H1 (cell line): ENCODE data around the gene FOXO6. TPM values are rescaled to one million over a fixed set of nuclear protein-coding genes. Genes with fewer than 3 reads are reported as not detected.

Source experiments
- CTCF ChIA-PET: fragments of 300-600 bp; sonication (Branson Sonifier 250); formaldehyde crosslinking; loops from one replicate; lab custom pipeline; 2021; ENCODE audit not compliant: partially characterized antibody; lab: Charles Lee
- POLR2A ChIA-PET: fragments of 300-600 bp; sonication (Branson Sonifier 250); formaldehyde crosslinking; loops from one replicate; lab custom pipeline; 2021; ENCODE audit warnings: inconsistent platforms; ENCODE audit not compliant: partially characterized antibody; lab: Charles Lee
- DNase-seq, 2 experiments: peaks; one replicate each; pipeline versions ENCODE4 v3.0.0 to v3.0.0-alpha.2; 2010 to 2022; ENCODE audit warnings: low spot score in 2 of 2, low read depth in 1 of 2, mixed read lengths in 1 of 2
- FAIRE-seq: peaks from 2 replicates; lab custom pipeline; 2011; peaks lifted over from hg19 to GRCh38; lab: Jason Lieb, UNC
- H2AFZ ChIP-seq: 2 replicates; pipeline ENCODE4 v1.8.1; 2012; ENCODE audit warnings: low read length, inconsistent platforms
- H2AK5ac ChIP-seq: 2 replicates; pipeline ENCODE4 v1.6.1; 2013; ENCODE audit warnings: low read depth, low read length
- H2BK120ac ChIP-seq: replicated peaks from 2 replicates; pipeline ENCODE3; 2013; ENCODE audit warnings: low read depth, low read length, inconsistent platforms
- H2BK12ac ChIP-seq: 2 replicates; pipeline ENCODE4 v1.6.1; 2013; ENCODE audit warnings: low read depth, low read length
- H2BK15ac ChIP-seq: 2 replicates; pipeline ENCODE4 v1.6.1; 2013; ENCODE audit warnings: low read length
- H2BK20ac ChIP-seq: 2 replicates; pipeline ENCODE4 v1.6.1; 2013; ENCODE audit warnings: low read length
- H2BK5ac ChIP-seq: 2 replicates; pipeline ENCODE4 v1.6.1; 2013; ENCODE audit warnings: low read depth, low read length
- H3K14ac ChIP-seq: 2 replicates; pipeline ENCODE4 v1.6.1; 2013; ENCODE audit warnings: inconsistent platforms; ENCODE audit not compliant: insufficient read length
- H3K18ac ChIP-seq: 2 replicates; pipeline ENCODE4 v1.6.1; 2013; ENCODE audit warnings: low read length; ENCODE audit errors: extremely low read depth
- H3K23ac ChIP-seq: 2 replicates; pipeline ENCODE4 v1.6.1; 2013; ENCODE audit warnings: inconsistent platforms; ENCODE audit not compliant: insufficient read length
- H3K23me2 ChIP-seq: 2 replicates; pipeline ENCODE4 v1.6.1; 2013; ENCODE audit warnings: low read depth, low read length
- H3K27ac ChIP-seq: 2 replicates; pipeline ENCODE4 v1.6.1; 2011; ENCODE audit warnings: low read depth, low read length, inconsistent platforms
- H3K27me3 ChIP-seq, 4 experiments: replicated peaks in 1 of 4; 1 replicate in 1 of 4; 2 replicates in 3 of 4; pipeline versions ENCODE4 v1.6.1 to v1.8.1; 2011 to 2013; ENCODE audit warnings: low read length in 3 of 4, mild to moderate bottlenecking in 3 of 4, inconsistent platforms in 2 of 4, mixed read lengths in 2 of 4, moderate library complexity in 1 of 4; ENCODE audit not compliant: control insufficient read depth in 3 of 4, insufficient read depth in 3 of 4; ENCODE audit errors: extremely low read depth in 1 of 4
- H3K36me3 ChIP-seq, 4 experiments: 2 replicates each; pipeline versions ENCODE4 v1.6.1 to v1.8.1; 2011 to 2013; ENCODE audit warnings: mild to moderate bottlenecking in 4 of 4, low read length in 3 of 4, moderate library complexity in 2 of 4, control low read depth in 1 of 4, inconsistent platforms in 1 of 4; ENCODE audit not compliant: insufficient read depth in 4 of 4, control insufficient read depth in 2 of 4
- H3K4ac ChIP-seq: replicated peaks from 2 replicates; pipeline ENCODE3; 2013; ENCODE audit warnings: low read length, low read depth, mixed read lengths, inconsistent platforms; ENCODE audit not compliant: insufficient read length
- H3K4me1 ChIP-seq, 4 experiments: replicated peaks in 1 of 4; 1 replicate in 1 of 4; 2 replicates in 3 of 4; pipeline versions ENCODE4 v1.6.1 to v1.8.1; 2011 to 2013; ENCODE audit warnings: low read length in 3 of 4, inconsistent platforms in 2 of 4, mixed read lengths in 1 of 4; ENCODE audit not compliant: insufficient read depth in 4 of 4, control insufficient read depth in 3 of 4
- H3K4me2 ChIP-seq, 2 experiments: 2 replicates each; pipeline versions ENCODE4 v1.6.1 to v1.8.1; 2011 to 2013; ENCODE audit warnings: low read depth in 2 of 2, low read length in 2 of 2, control low read depth in 1 of 2, inconsistent platforms in 1 of 2, mild to moderate bottlenecking in 1 of 2; ENCODE audit not compliant: insufficient read depth in 1 of 2
- H3K4me3 ChIP-seq, 4 experiments: fragments of 200-600, 300-600 bp in 1 of 4; sonication (generic), shearing (Covaris generic), sonication (Bioruptor Twin) in 1 of 4; 2 replicates each; pipeline versions ENCODE4 v1.5.1 to v1.8.1; 2011 to 2016; ENCODE audit warnings: low read length in 4 of 4, low read depth in 3 of 4, control low read depth in 2 of 4, inconsistent platforms in 2 of 4, mild to moderate bottlenecking in 2 of 4, mixed read lengths in 1 of 4, moderate library complexity in 1 of 4; ENCODE audit not compliant: insufficient read depth in 2 of 4; ENCODE audit errors: extremely low read depth in 1 of 4
- H3K56ac ChIP-seq: replicated peaks from 2 replicates; pipeline ENCODE3; 2013; ENCODE audit warnings: low read depth, mild to moderate bottlenecking, mixed read lengths, low read length, inconsistent platforms; ENCODE audit not compliant: insufficient read length
- H3K79me1 ChIP-seq: 2 replicates; pipeline ENCODE4 v1.6.1; 2013; ENCODE audit warnings: low read depth, low read length, control low read depth
- H3K79me2 ChIP-seq, 2 experiments: 2 replicates each; pipeline versions ENCODE4 v1.6.1 to v1.8.1; 2012 to 2013; ENCODE audit warnings: low read length in 2 of 2, mild to moderate bottlenecking in 2 of 2, inconsistent platforms in 1 of 2; ENCODE audit not compliant: insufficient read depth in 2 of 2, control insufficient read depth in 1 of 2
- H3K9ac ChIP-seq, 4 experiments: replicated peaks in 1 of 4; 1 replicate in 1 of 4; 2 replicates in 3 of 4; pipeline versions ENCODE4 v1.6.1 to v1.8.1; 2011 to 2013; ENCODE audit warnings: low read depth in 3 of 4, low read length in 3 of 4, control low read depth in 2 of 4, mild to moderate bottlenecking in 2 of 4, moderate library complexity in 2 of 4, inconsistent platforms in 1 of 4; ENCODE audit errors: extremely low read depth in 1 of 4
- H3K9me3 ChIP-seq, 2 experiments: 2 replicates each; pipeline versions ENCODE4 v1.6.1 to v1.8.1; 2012 to 2013; ENCODE audit warnings: mild to moderate bottlenecking in 2 of 2, moderate library complexity in 2 of 2, control low read depth in 1 of 2, inconsistent platforms in 1 of 2, low read depth in 1 of 2, low read length in 1 of 2, mixed read lengths in 1 of 2; ENCODE audit not compliant: insufficient read depth in 2 of 2
- H4K20me1 ChIP-seq, 2 experiments: replicated peaks in 1 of 2; 2 replicates each; pipeline versions ENCODE3 to v1.8.1; 2011 to 2013; ENCODE audit warnings: inconsistent platforms in 2 of 2, low read length in 2 of 2, mild to moderate bottlenecking in 1 of 2; ENCODE audit not compliant: insufficient read depth in 2 of 2, control insufficient read depth in 1 of 2
- H4K5ac ChIP-seq: 2 replicates; pipeline ENCODE4 v1.6.1; 2013; ENCODE audit warnings: low read length, low read depth, mixed read lengths, inconsistent platforms; ENCODE audit not compliant: insufficient read length
- H4K8ac ChIP-seq: 2 replicates; pipeline ENCODE4 v1.8.0; 2013; ENCODE audit warnings: mild to moderate bottlenecking, moderate library complexity, low read length, inconsistent platforms; ENCODE audit not compliant: insufficient read depth; ENCODE audit errors: extremely low read depth
- H4K91ac ChIP-seq: replicated peaks from 2 replicates; pipeline ENCODE3; 2013; ENCODE audit warnings: low read length, mixed read lengths, inconsistent platforms; ENCODE audit not compliant: insufficient read length
- SP4 ChIP-seq: IDR thresholded peaks from 2 replicates; pipeline ENCODE4 v1.6.1; 2012; ENCODE audit warnings: low read length, inconsistent platforms
- WGBS, 2 experiments: shearing (Covaris generic) in 1 of 2; methylation state at CpG; one replicate each; pipeline versions ENCODE4 v1.1.6 to v1.1.7; 2013 to 2015; ENCODE audit warnings: low lambda C conversion rate in 2 of 2, mixed read lengths in 2 of 2, inconsistent platforms in 1 of 2, low coverage in 1 of 2, missing lambda C conversion rate in 1 of 2; ENCODE audit not compliant: insufficient replicate concordance in 2 of 2, insufficient coverage in 1 of 2, insufficient read length in 1 of 2; ENCODE audit errors: extremely low coverage in 1 of 2, missing lambda C conversion rate in 1 of 2; 5-methylcytosine and 5-hydroxymethylcytosine counted together
- polyA plus RNA-seq, 7 experiments: library from polyadenylated mRNA; depleted of rRNA in 3 of 7; stranded (reverse) in 5 of 7; unstranded in 2 of 7; fragments of >200 nt in 5 of 7; fragments of 200-250 nt in 2 of 7; gene quantifications; 1 replicate in 5 of 7; 2 replicates in 1 of 7; 4 replicates in 1 of 7; pipeline versions ENCODE4 v1.2.1 to v1.2.3, GENCODE V29; 2011 to 2013; ENCODE audit warnings: missing spikeins in 2 of 7, mixed read lengths in 2 of 7
- total RNA-seq: library from RNA; stranded (reverse); fragmentation: NEBNext Ultra II Directional; extraction: Animal tissue kit (Norgen Biotek cat#: 25700); gene quantifications from 2 replicates; pipeline ENCODE4 v1.2.1, GENCODE V29; 2021

FOXO6 gene
- total and polyA plus RNA-seq, 2 of the 8 experiments (the other 6 are each of a cell fraction or from before 2014, with no cell fraction given), result 0.59 to 3.0 TPM

DNA sequence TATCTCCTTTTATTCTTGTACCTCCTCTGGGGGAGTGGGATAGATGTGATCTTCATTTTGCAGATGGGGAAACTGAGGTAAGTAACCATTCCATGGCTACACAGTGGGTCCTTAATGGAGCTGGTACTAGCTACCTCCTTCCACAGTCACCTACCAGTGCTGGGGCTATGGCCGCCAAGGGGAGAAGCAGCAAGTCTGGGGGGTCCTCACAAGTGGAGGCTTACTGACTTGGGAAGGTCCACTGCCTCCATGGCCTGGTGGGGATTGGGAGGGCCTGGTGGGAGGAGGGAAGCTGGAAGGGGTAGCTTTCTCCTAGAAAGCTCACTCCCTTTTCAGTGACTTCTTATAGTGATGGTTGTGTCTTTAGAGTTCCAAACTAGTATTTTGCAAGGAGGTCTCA is 5.9 kb upstream of the FOXO6 start:
- Histone ChIP-seq H3K56ac (no peak overlapping the region), H3K4me1 (peaks cover 3 to 24% (median 17%) of the 10 kb centered on the region in 4 experiments), H3K23ac (no peak overlapping the region), H2BK5ac (no peak overlapping the region), H2BK20ac (no peak overlapping the region), H3K4me3 (no peak overlapping the region), H3K18ac (no peak overlapping the region), H4K20me1 (no peaks in the 10 kb centered on the region), H3K27ac (no peak overlapping the region), H3K23me2 (peaks cover 6% of the 10 kb centered on the region; the same call in 1 of the 2 replicates), H3K36me3 (no peaks in the 10 kb centered on the region), H2AFZ (no peak overlapping the region), H2BK12ac (no peak overlapping the region), H3K14ac (no peak overlapping the region), H3K27me3 (peaks cover 0 to 6% (median 3%) of the 10 kb centered on the region in 4 experiments; a peak in 2 of 7 replicates), H3K4ac (no peak overlapping the region), H2AK5ac (no peak overlapping the region), H3K4me2 (no peak overlapping the region), H3K79me1 (no peaks in the 10 kb centered on the region), H4K8ac (no peak overlapping the region), H2BK120ac (no peak overlapping the region), H3K79me2 (no peaks in the 10 kb centered on the region), H2BK15ac (no peak overlapping the region), H4K91ac (no peak overlapping the region), H3K9me3 (no peaks in the 10 kb centered on the region), H4K5ac (no peak overlapping the region), H3K9ac (no peak overlapping the region)
- TF ChIP-seq SP4, result no peak
- ChIA-PET POLR2A (interaction anchor here (0.6 to 1.3 kb wide), 3 partner anchors 14 to 835 kb away, joined by 3 read pairs; no protein-coding TSS in a partner anchor), CTCF (interaction anchor here (0.6 to 11.6 kb wide), 22 partner anchors 8 to 92 kb away, joined by 3 to 173 read pairs (median 6); no protein-coding TSS in a partner anchor)
- DNase-seq (peak in 1 of 2 experiments; percentile 31), FAIRE-seq (no peak)
- 86% methylated on average over 1 of the region's 1 CpG; no CpG with 5 or more reads in 1 of the 2 experiments for WGBS, 2 experiments
